Suprapubic skin (tissue), 4 donors: ENCODE data around the gene COP1. TPM values are rescaled to one million over a fixed set of nuclear protein-coding genes. Genes with fewer than 3 reads are reported as not detected.

Source experiments
- DNase-seq, 2 donors: peaks; one replicate each; pipeline ENCODE4 v3.0.0-alpha.2; 2019; ENCODE audit warnings: low spot score in 2 of 2
- H3K27ac ChIP-seq: fragments of 200-600 bp; sonication (generic); one replicate; pipeline ENCODE4 v1.5.1; 2019
- H3K27me3 ChIP-seq: fragments of 200-600 bp; sonication (generic); one replicate; pipeline ENCODE4 v1.5.1; 2019
- H3K36me3 ChIP-seq: fragments of 200-600 bp; sonication (generic); one replicate; pipeline ENCODE4 v1.5.1; 2019
- H3K4me1 ChIP-seq: fragments of 200-600 bp; sonication (generic); one replicate; pipeline ENCODE4 v1.5.1; 2019
- H3K4me3 ChIP-seq: fragments of 200-600 bp; sonication (generic); one replicate; pipeline ENCODE4 v1.5.1; 2019; ENCODE audit warnings: mild to moderate bottlenecking
- H3K9me3 ChIP-seq: fragments of 200-600 bp; sonication (generic); one replicate; pipeline ENCODE4 v1.5.1; 2019
- EP300 ChIP-seq: sonication (generic); formaldehyde crosslinking; IDR thresholded peaks from one replicate; pipeline ENCODE4 v1.6.1; 2017; ENCODE audit warnings: antibody characterized with exemption
- POLR2A ChIP-seq, 2 donors: fragments of 450-650 bp; IDR thresholded peaks; one replicate each; pipeline ENCODE4 v1.6.1; 2017; ENCODE audit warnings: antibody characterized with exemption in 2 of 2, mild to moderate bottlenecking in 2 of 2, moderate library complexity in 2 of 2
- POLR2AphosphoS5 ChIP-seq, 3 donors: sonication (generic); formaldehyde crosslinking; IDR thresholded peaks; one replicate each; pipeline ENCODE4 v1.6.1; 2017; ENCODE audit warnings: antibody characterized with exemption in 3 of 3
- WGBS: methylation state at CpG from one replicate; pipeline ENCODE4 v1.1.5; 2018; 5-methylcytosine and 5-hydroxymethylcytosine counted together
- total RNA-seq, 4 donors: library from RNA; depleted of rRNA; stranded (reverse); fragments of >200 nt; gene quantifications; one replicate each; pipeline ENCODE4 v1.1.0, GENCODE V29; 2016
- TF ChIP-seq, protein P1 (sequence below), 2 donors: fragments of 200-600 bp in 1 of 2; fragments of 450-650 bp in 1 of 2; sonication (generic) in 1 of 2; IDR thresholded peaks; one replicate each; pipeline ENCODE4 v1.5.1; 2016 to 2019; ENCODE audit warnings: antibody characterized with exemption in 2 of 2, mild to moderate bottlenecking in 1 of 2, moderate library complexity in 1 of 2

COP1 gene
- total RNA-seq, 4 donors from 2014 or later: 33.2 to 84.1 (median 52.3) TPM

GRCh38 chr1:176110203-176110602, 96.9 kb downstream of the COP1 start:
- WGBS: 95% methylated on average over 1 of the region's 1 CpG

DNA sequence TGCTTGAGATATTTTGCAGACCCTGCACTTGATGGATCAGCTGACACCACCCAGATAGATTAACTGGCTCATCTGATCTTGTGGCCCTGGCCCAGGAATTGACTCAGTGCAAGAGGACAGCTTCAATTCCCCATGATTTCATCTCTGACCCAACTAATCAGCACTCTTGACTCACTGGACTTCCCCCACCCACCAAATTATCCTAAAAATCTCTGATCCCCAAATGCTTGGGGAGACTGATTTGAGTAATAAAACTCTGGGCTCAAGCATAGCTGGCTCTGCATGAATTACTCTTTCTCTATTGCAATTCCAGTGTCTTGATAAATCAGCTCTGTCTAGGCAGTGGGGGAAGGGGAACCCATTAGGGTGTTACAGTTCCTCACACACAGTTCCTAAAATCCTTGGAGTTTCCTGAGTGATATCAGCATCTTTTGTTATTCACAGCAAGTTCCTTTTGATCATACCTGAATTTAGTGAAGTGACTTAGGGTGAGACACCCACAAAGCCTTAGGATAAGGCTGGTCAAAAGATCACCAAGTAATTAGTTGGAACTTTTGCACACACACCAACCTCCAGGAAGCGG, 104.2 kb downstream of the COP1 start:
- TF ChIP-seq POLR2A (IDR thresholded peaks at IDR 0.05): no peak
- TF ChIP-seq POLR2AphosphoS5 (IDR thresholded peaks at IDR 0.05): no peak
- TF ChIP-seq, protein P1, sequence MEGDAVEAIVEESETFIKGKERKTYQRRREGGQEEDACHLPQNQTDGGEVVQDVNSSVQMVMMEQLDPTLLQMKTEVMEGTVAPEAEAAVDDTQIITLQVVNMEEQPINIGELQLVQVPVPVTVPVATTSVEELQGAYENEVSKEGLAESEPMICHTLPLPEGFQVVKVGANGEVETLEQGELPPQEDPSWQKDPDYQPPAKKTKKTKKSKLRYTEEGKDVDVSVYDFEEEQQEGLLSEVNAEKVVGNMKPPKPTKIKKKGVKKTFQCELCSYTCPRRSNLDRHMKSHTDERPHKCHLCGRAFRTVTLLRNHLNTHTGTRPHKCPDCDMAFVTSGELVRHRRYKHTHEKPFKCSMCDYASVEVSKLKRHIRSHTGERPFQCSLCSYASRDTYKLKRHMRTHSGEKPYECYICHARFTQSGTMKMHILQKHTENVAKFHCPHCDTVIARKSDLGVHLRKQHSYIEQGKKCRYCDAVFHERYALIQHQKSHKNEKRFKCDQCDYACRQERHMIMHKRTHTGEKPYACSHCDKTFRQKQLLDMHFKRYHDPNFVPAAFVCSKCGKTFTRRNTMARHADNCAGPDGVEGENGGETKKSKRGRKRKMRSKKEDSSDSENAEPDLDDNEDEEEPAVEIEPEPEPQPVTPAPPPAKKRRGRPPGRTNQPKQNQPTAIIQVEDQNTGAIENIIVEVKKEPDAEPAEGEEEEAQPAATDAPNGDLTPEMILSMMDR (IDR thresholded peaks at IDR 0.05): no peak
- no peak for TF ChIP-seq EP300
- 94% methylated on average over 1 of the region's 1 CpG for WGBS

More at GRCh38 chr1:176110203-176110602, 96.9 kb downstream of the COP1 start:
- Histone ChIP-seq H3K4me1 (no peaks in the 10 kb centered on the region), H3K36me3 (peaks cover 26% of the 10 kb centered on the region), H3K27me3 (no peaks in the 10 kb centered on the region), H3K9me3 (no peaks in the 10 kb centered on the region), H3K27ac (no peak overlapping the region), H3K4me3 (no peak overlapping the region)
- no peak for DNase-seq
- TF ChIP-seq POLR2AphosphoS5 (IDR thresholded peaks at IDR 0.05) (no peak), EP300 (no peak), POLR2A (IDR thresholded peaks at IDR 0.05) (no peak)
- TF ChIP-seq, protein P1 (IDR thresholded peaks at IDR 0.05): no peak

DNA sequence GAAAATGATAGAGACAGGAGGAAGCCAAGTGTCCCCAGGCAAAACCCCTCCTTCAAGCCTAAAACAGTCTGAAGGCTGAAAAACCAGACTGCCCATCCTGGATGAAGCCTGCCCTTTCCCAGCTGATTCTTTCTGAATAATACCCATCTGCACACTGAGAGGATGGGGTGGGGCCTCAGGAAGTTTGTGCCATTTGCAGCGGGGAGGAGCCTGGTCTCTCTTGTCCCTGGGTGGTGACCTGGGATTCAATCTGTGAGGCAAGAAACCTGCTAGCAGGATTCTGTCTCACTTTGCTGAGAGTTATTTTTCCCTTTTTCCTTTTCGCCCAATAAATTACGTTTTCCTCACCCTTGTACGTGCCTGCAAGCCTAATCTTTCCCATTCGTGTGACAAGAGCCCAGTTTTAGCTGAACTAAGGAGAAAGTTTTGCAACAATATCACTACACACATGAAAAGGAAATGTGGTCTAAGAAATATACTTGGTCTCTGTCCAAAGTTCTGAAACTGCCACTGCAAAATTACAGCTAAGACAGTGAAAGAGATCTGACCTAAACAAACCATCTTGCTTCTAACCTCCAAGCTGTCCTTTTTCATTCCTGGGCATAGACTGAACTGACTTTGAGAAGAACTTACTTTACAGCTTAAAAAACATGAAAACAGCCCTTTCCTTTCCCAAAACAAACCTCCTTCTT, 105.0 kb downstream of the COP1 start:
- TF ChIP-seq, protein P1 (IDR thresholded peaks at IDR 0.05): no peak
- TF ChIP-seq POLR2A (IDR thresholded peaks at IDR 0.05) (no peak), POLR2AphosphoS5 (IDR thresholded peaks at IDR 0.05) (no peak), EP300 (no peak)
- WGBS: 78% methylated on average over 5 of the region's 5 CpGs
- no peaks in the 10 kb centered on the region for H3K27me3 ChIP-seq
- H3K36me3 ChIP-seq: peaks cover 43% of the 10 kb centered on the region
- DNase-seq: no peak
- no peak overlapping the region for H3K4me3 ChIP-seq
- no peaks in the 10 kb centered on the region for H3K4me1 ChIP-seq
- H3K27ac ChIP-seq: no peak overlapping the region
- peaks cover 25% of the 10 kb centered on the region for H3K9me3 ChIP-seq

More for the DNA sequence above, 104.2 kb downstream of the COP1 start:
- H3K36me3 ChIP-seq: peaks cover 42% of the 10 kb centered on the region
- no peak for DNase-seq
- H3K4me3 ChIP-seq: no peak overlapping the region
- H3K27me3 ChIP-seq: no peaks in the 10 kb centered on the region
- H3K4me1 ChIP-seq: no peaks in the 10 kb centered on the region
- peaks cover 22% of the 10 kb centered on the region for H3K9me3 ChIP-seq
- no peak overlapping the region for H3K27ac ChIP-seq

- Histone ChIP-seq H3K4me3 (no peak overlapping the region), H3K4me1 (no peaks in the 10 kb centered on the region), H3K9me3 (peaks cover 25% of the 10 kb centered on the region), H3K36me3 (peaks cover 45% of the 10 kb centered on the region), H3K27ac (no peak overlapping the region), H3K27me3 (no peaks in the 10 kb centered on the region)
- no peak for TF ChIP-seq POLR2A (IDR thresholded peaks at IDR 0.05)
- no peak for TF ChIP-seq POLR2AphosphoS5 (IDR thresholded peaks at IDR 0.05)
- no peak for TF ChIP-seq EP300
- TF ChIP-seq, protein P1 (IDR thresholded peaks at IDR 0.05): no peak
- no peak for DNase-seq
- 94% methylated on average over 2 of the region's 2 CpGs for WGBS
These were observed 108.5 kb downstream of the COP1 start for GRCh38 chr1:176098560-176098959.

DNA sequence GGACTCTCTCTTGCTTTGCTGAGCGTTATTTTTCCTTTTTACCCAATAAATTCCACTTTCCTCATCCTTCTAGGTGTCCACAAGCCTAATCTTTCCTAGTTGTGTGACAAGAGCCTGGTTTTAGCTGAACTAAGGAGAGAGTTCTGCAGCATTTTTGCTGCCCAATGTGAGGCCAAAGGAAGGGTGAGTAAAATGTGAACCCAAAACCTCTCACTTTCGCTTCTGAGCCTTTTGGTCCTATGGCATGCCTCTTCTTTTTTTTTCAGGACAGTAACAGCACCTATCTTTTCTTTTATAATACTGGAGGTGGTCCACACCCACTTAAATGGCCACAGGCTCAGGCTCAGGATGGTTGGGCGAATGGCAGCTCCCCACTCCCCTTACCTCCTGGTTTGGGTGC, 111.1 kb downstream of the COP1 start:
- no peak for DNase-seq
- Histone ChIP-seq H3K27me3 (no peaks in the 10 kb centered on the region), H3K36me3 (peaks cover 51% of the 10 kb centered on the region), H3K4me3 (no peak overlapping the region), H3K9me3 (peaks cover 25% of the 10 kb centered on the region), H3K27ac (no peak overlapping the region), H3K4me1 (no peaks in the 10 kb centered on the region)
- TF ChIP-seq POLR2AphosphoS5 (IDR thresholded peaks at IDR 0.05) (no peak), EP300 (no peak), POLR2A (IDR thresholded peaks at IDR 0.05) (no peak)
- TF ChIP-seq, protein P1 (IDR thresholded peaks at IDR 0.05): no peak
- 95% methylated on average over 3 of the region's 3 CpGs for WGBS
